Activated CD8-positive, alpha-beta T cell treated with anti-CD3 and anti-CD28 coated beads, Interleukin-2, amount 10 ng/mL, durations not matched to agents 7 days and 5 days (primary cell): ENCODE measurements around the gene GNPTG. TPM values are rescaled to one million over a fixed set of nuclear protein-coding genes. Genes with fewer than 3 reads are reported as not detected.

ENCODE experiments used
- ATAC-seq: fragments of 150-1000 bp; cut with Tn5 transposase; one replicate; pipeline ENCODE4 v1.10.0; 2021; ENCODE audit warnings: moderate library complexity
- CTCF ChIA-PET: fragments of 350-600 bp; sonication (Branson Sonifier 250); formaldehyde crosslinking; loops from one replicate; lab custom pipeline; 2021; ENCODE audit warnings: antibody characterized with exemption; lab: Charles Lee
- POLR2A ChIA-PET: fragments of 350-600 bp; sonication (Branson Sonifier 250); formaldehyde crosslinking; loops from one replicate; lab custom pipeline; 2021; ENCODE audit warnings: antibody characterized with exemption; lab: Charles Lee
- DNase-seq: peaks from one replicate; pipeline ENCODE4 v3.0.0-alpha.2; 2020
- H3K27ac Mint-ChIP-seq: one replicate; pipeline ENCODE4 v1.8.0; 2021; ENCODE audit warnings: mild to moderate bottlenecking, mixed read lengths
- H3K27me3 Mint-ChIP-seq: one replicate; pipeline ENCODE4 v1.8.0; 2021; ENCODE audit warnings: low read depth, mixed read lengths
- H3K36me3 Mint-ChIP-seq: one replicate; pipeline ENCODE4 v1.8.0; 2021; ENCODE audit warnings: low read depth, mixed read lengths
- H3K4me1 Mint-ChIP-seq: one replicate; pipeline ENCODE4 v1.8.0; 2021; ENCODE audit warnings: low read depth, mixed read lengths
- H3K4me3 Mint-ChIP-seq: one replicate; pipeline ENCODE4 v1.8.0; 2021; ENCODE audit warnings: mild to moderate bottlenecking, mixed read lengths
- H3K9me3 Mint-ChIP-seq: one replicate; pipeline ENCODE4 v1.8.0; 2022; ENCODE audit warnings: mixed read lengths; ENCODE audit not compliant: insufficient read depth
- total RNA-seq, 2 experiments: library from RNA; stranded (reverse); gene quantifications; one replicate each; pipeline ENCODE4 v1.2.3, GENCODE V29; 2021

The GNPTG gene
- total RNA-seq, 2 experiments from 2014 or later, result 24.2 to 25.1 TPM

- POLR2A ChIA-PET, result interaction anchor here (1.3 to 3.0 kb wide), 2 partner anchors 20 to 21 kb away, joined by 4 to 15 read pairs; partner anchors contain the start of gene UBE2I
Observed at GRCh38 chr16:1330260-1330914, 21.3 kb upstream of the GNPTG start.

GRCh38 chr16:1330931-1331711 is 20.6 kb upstream of the GNPTG start:
- no peaks in the 10 kb centered on the region for H3K9me3 Mint-ChIP-seq
- peaks cover 15% of the 10 kb centered on the region for H3K4me1 Mint-ChIP-seq
- peaks cover 27% of the 10 kb centered on the region for H3K27me3 Mint-ChIP-seq
- H3K36me3 Mint-ChIP-seq, result peaks cover 3% of the 10 kb centered on the region
- no peak for ATAC-seq
- no peak overlapping the region for H3K4me3 Mint-ChIP-seq
- CTCF ChIA-PET, result interaction anchor here (1.2 to 2.0 kb wide), 2 partner anchors 11 to 19 kb away, joined by 3 to 8 read pairs; no protein-coding TSS in a partner anchor
- POLR2A ChIA-PET, result interaction anchor here (0.6 to 3.0 kb wide), 5 partner anchors 11 to 347 kb away, joined by 3 to 15 read pairs (median 5); partner anchors contain the start of genes JPT2 and UBE2I
- DNase-seq, result no peak
- H3K27ac Mint-ChIP-seq, result no peak overlapping the region

More at GRCh38 chr16:1330260-1330914, 21.3 kb upstream of the GNPTG start:
- no peak overlapping the region for H3K4me3 Mint-ChIP-seq
- H3K27me3 Mint-ChIP-seq, result peaks cover 22% of the 10 kb centered on the region
- H3K9me3 Mint-ChIP-seq, result no peaks in the 10 kb centered on the region
- H3K4me1 Mint-ChIP-seq, result peaks cover 15% of the 10 kb centered on the region
- DNase-seq (no peak), ATAC-seq (no peak)
- H3K36me3 Mint-ChIP-seq, result peaks cover 4% of the 10 kb centered on the region
- CTCF ChIA-PET, result interaction anchor here (1.2 to 2.0 kb wide), 2 partner anchors 12 to 19 kb away, joined by 3 to 8 read pairs; no protein-coding TSS in a partner anchor
- H3K27ac Mint-ChIP-seq, result no peak overlapping the region

- CTCF ChIA-PET, result interaction anchor here (1.0 to 2.0 kb wide), 2 partner anchors 11 to 31 kb away, joined by 3 to 8 read pairs; no protein-coding TSS in a partner anchor
- no peaks in the 10 kb centered on the region for H3K36me3 Mint-ChIP-seq
- ATAC-seq (peak; percentile 65), DNase-seq (peak; percentile 86)
- H3K4me1 Mint-ChIP-seq, result peaks cover 15% of the 10 kb centered on the region
- no peak overlapping the region for H3K27ac Mint-ChIP-seq
- POLR2A ChIA-PET, result interaction anchor here (0.6 to 3.0 kb wide), 5 partner anchors 11 to 346 kb away, joined by 3 to 15 read pairs (median 5); partner anchors contain the start of genes JPT2 and UBE2I
- peaks cover 30% of the 10 kb centered on the region for H3K27me3 Mint-ChIP-seq
- H3K9me3 Mint-ChIP-seq, result no peaks in the 10 kb centered on the region
- H3K4me3 Mint-ChIP-seq, result peak overlapping the region; percentile 17
Observed at GRCh38 chr16:1331712-1332617, 19.8 kb upstream of the GNPTG start.

GRCh38 chr16:1332618-1333148 is 19.0 kb upstream of the GNPTG start:
- ATAC-seq (no peak), DNase-seq (no peak)
- Mint-ChIP-seq H3K9me3 (no peaks in the 10 kb centered on the region), H3K27me3 (peaks cover 30% of the 10 kb centered on the region), H3K27ac (no peak overlapping the region), H3K4me3 (peak overlapping the region; percentile 36), H3K36me3 (no peaks in the 10 kb centered on the region), H3K4me1 (peaks cover 15% of the 10 kb centered on the region)
- ChIA-PET CTCF (interaction anchor here (1.0 to 2.0 kb wide), 2 partner anchors 10 to 32 kb away, joined by 3 to 8 read pairs; no protein-coding TSS in a partner anchor), POLR2A (interaction anchor here (1.3 to 3.0 kb wide), 4 partner anchors 10 to 23 kb away, joined by 3 to 15 read pairs (median 4); partner anchors contain the start of gene UBE2I)

DNA sequence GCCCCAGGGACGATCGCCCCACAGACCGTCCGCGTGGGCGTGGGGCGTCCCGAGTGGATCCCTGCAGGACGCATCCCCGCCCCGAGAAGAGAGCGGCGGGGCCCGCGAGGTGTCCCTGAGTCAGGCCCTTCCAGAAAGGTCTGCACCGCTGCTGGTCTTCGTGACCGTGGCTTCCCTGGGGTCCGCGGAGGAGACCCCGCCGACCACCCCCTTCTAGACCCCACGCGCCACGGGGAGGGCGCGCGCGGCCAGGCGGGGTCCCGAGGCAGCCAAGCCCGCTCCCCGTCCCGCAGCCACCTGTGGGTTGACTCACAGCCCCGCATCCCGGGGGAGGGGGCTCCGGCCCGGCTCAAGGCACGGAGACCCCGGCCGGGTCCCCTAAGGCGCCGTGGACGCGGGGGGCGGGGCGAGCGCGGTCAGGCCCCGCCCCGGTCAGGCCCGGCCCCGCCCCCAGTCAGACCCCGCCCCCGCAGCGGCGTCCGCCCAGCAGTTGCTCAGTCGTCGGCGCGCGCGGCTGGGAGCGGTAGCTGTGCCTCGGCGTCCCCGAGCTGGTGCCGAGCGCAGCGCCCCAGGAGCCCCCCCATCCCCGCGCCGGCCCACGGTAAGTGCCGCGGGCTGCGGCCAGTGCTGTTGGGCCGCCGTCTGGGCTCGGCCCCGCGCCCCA is 18.4 kb upstream of the GNPTG start, which contains the start of gene BAIAP3:
Gene BAIAP3 (plus strand): TSS at position 497 of the 664 bp plus-strand sequence. CDS start 4,905 bp downstream, outside the sequence.
- DNase-seq, result peak; percentile 60
- no peaks in the 10 kb centered on the region for H3K9me3 Mint-ChIP-seq
- peaks cover 30% of the 10 kb centered on the region for H3K27me3 Mint-ChIP-seq
- ChIA-PET CTCF (interaction anchor here (1.0 kb wide), 1 partner anchor 33 kb away, joined by 3 read pairs; no protein-coding TSS in a partner anchor), POLR2A (interaction anchor here (1.5 to 3.0 kb wide), 3 partner anchors 18 to 24 kb away, joined by 3 to 15 read pairs (median 3); partner anchors contain the start of gene UBE2I)
- no peak within 1 kb of the TSS for H3K27ac Mint-ChIP-seq
- peaks cover 15% of the 10 kb centered on the region for H3K4me1 Mint-ChIP-seq
- H3K4me3 Mint-ChIP-seq, result peak within 1 kb of the TSS; percentile 36
- ATAC-seq, result peak; percentile 55
- no peaks in the 10 kb centered on the region for H3K36me3 Mint-ChIP-seq

DNA sequence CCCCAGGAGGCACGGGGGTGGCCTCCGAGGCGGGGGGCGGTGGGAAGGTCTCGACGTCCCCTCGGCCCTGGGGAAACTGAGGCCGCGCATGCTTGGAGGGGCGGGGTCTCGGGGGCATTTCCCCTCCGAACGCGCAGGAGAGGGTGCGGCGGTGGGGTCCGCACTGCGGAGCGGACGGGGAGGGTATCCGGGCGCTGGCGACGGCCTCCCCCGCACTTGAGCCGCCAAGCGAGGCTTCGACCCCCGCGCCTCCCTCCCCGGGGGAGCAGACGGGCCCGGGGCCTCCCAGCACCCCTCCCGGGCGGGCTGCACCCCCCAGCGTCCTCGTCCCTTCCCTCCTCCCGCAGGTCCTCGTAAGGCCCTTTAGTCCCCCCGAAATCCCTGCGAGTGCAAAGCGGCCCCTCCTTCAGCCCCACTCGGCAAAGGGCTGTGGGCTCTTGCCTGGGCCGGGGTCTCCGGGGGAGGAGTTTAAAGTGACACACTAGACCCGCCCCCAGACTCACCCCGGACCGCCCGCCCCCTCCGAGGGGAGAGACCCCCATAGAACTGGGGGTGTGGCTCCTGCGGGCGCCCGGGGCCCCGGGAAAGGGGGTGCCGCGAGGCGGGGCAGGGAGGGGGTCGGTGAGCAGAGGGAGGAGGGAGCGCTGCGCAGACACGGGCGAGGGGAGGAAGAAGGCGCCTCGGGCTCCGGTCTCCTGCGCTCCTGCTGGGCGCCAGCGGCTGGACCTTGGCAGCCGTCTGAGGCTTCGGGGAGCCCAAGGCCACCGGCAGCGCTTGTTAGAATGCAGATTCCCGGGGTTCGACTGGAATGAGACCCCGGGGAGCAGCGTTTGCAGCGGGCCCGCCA is 17.7 kb upstream of the GNPTG start:
- CTCF ChIA-PET, result interaction anchor here (1.2 kb wide), 1 partner anchor 29 kb away, joined by 5 read pairs; no protein-coding TSS in a partner anchor

DNA sequence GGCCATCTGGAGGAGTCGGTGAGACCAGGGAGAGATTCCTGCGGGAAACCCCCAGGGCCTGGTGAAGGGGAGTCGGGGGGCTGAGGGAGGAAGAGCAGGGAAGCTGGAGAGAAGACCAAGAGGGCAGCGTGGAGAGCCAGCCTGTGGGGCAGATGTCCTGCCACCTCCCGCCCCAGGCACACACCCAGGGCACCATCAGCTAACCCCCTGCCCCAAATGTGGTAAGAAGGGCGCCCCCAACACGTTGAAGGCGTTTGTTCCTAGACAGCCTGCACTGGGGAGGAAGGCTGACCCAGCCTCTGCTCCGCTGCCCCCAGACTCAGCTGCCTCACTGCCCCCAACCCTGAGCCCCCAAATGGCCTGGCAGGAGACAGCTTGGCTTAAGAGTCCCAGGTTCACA is 17.0 kb upstream of the GNPTG start:
- peaks cover 15% of the 10 kb centered on the region for H3K4me1 Mint-ChIP-seq
- H3K27me3 Mint-ChIP-seq, result peaks cover 30% of the 10 kb centered on the region
- H3K4me3 Mint-ChIP-seq, result no peak overlapping the region
- H3K27ac Mint-ChIP-seq, result no peak overlapping the region
- no peaks in the 10 kb centered on the region for H3K9me3 Mint-ChIP-seq
- ChIA-PET POLR2A (interaction anchor here (0.5 kb wide), 1 partner anchor 23 kb away, joined by 3 read pairs; no protein-coding TSS in a partner anchor), CTCF (interaction anchor here (1.2 kb wide), 1 partner anchor 29 kb away, joined by 5 read pairs; no protein-coding TSS in a partner anchor)
- ATAC-seq (no peak), DNase-seq (no peak)
- H3K36me3 Mint-ChIP-seq, result no peaks in the 10 kb centered on the region

More for the DNA sequence above, 17.7 kb upstream of the GNPTG start:
- Mint-ChIP-seq H3K4me3 (no peak overlapping the region), H3K27me3 (peaks cover 30% of the 10 kb centered on the region), H3K36me3 (no peaks in the 10 kb centered on the region), H3K9me3 (no peaks in the 10 kb centered on the region), H3K4me1 (peaks cover 15% of the 10 kb centered on the region), H3K27ac (no peak overlapping the region)
- no peak for DNase-seq
- no peak for ATAC-seq
- POLR2A ChIA-PET, result interaction anchor here (0.5 to 1.5 kb wide), 2 partner anchors 22 to 23 kb away, joined by 3 read pairs; no protein-coding TSS in a partner anchor

DNA sequence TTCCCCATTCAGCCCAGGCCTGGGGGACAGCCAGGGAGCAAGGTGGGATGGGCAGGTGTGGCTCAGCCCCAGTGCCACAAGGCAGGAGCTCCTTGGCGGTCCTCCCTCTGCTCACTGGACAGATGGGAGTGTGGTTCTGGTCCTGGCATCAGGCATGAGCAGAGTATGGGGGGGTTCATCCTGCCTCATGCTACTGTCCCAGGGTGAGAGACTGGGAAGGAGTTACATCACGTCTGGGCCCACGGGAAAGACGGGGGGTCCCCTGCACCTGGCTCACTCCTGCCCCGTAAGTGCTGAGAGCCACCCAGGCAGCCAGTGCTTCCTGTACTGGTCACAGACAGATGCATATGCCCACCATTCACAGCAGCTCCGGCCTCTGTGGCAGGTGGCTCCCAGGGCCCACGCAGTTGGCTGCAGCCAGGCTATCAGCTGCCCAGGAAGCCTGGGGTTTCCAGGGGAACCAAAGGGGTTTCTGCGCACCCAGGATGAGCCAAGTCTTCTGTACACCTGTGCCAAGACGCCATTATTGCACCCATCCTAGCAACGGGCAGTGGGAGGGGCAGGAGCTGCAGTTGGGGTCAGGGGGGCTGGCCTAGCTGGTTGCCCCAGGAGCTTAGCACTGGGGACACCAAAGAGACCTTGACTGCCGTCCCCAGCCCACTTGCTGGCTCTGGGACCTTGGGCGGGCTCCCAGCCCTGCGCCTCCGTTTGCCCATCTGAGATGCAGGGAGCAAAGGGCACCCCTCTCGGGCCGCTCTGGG is 16.3 kb upstream of the GNPTG start:
- Mint-ChIP-seq H3K27me3 (peaks cover 30% of the 10 kb centered on the region), H3K4me1 (peaks cover 15% of the 10 kb centered on the region), H3K27ac (no peak overlapping the region), H3K4me3 (no peak overlapping the region), H3K9me3 (no peaks in the 10 kb centered on the region), H3K36me3 (no peaks in the 10 kb centered on the region)
- POLR2A ChIA-PET, result no interaction called here
- DNase-seq (no peak), ATAC-seq (no peak)
- CTCF ChIA-PET, result interaction anchor here (1.2 to 1.6 kb wide), 2 partner anchors 11 to 28 kb away, joined by 3 to 5 read pairs; no protein-coding TSS in a partner anchor

DNA sequence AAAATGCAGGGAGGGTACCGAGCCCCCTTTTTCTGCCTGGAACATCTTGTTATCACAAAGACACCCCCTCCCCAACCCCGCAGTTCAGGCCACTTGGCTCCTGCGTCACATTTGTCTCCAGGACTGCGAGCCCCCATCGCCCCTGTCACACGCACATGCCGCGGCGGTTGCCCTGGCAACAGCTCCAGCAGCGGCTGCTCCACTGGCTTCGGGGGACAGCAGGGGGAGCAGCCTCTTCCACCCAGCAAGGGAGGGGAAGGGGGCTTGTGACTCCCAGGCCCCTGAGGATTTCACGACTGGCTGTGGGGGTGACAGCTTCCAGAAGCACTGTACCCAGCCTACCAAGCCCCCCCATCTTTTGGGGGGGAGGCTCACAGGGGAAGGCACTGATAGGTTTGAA is 15.7 kb upstream of the GNPTG start:
- ATAC-seq, result no peak
- Mint-ChIP-seq H3K9me3 (no peaks in the 10 kb centered on the region), H3K27ac (no peak overlapping the region), H3K4me3 (no peak overlapping the region), H3K36me3 (no peaks in the 10 kb centered on the region), H3K27me3 (peaks cover 30% of the 10 kb centered on the region), H3K4me1 (peaks cover 15% of the 10 kb centered on the region)
- peak; percentile 42 for DNase-seq
- ChIA-PET CTCF (interaction anchor here (1.6 kb wide), 1 partner anchor 12 kb away, joined by 3 read pairs; no protein-coding TSS in a partner anchor), POLR2A (no interaction called here)
